K562 (cell line): ENCODE measurements around the gene TMEM135.

ENCODE experiments used
- CTCF ChIP-seq, 3 experiments: IDR thresholded peaks in 2 of 3; conservative IDR thresholded peaks in 1 of 3; 2 replicates each; pipeline ENCODE4 v1.5.1; 2011 to 2012; ENCODE audit warnings: low read length in 3 of 3, mild to moderate bottlenecking in 3 of 3, control low read depth in 2 of 3, improper control_type of control experiment in 1 of 3, inconsistent platforms in 1 of 3, low read depth in 1 of 3, mixed read lengths in 1 of 3, moderate library complexity in 1 of 3; ENCODE audit not compliant: insufficient read depth in 2 of 3
- ELF2 ChIP-seq: fragments of 250-450 bp; sonication (Bioruptor Pico); IDR thresholded peaks from 2 replicates; pipeline ENCODE4 v1.5.0; 2021; ENCODE audit warnings: mild to moderate bottlenecking
- KLF16 ChIP-seq: IDR thresholded peaks from 2 replicates; pipeline ENCODE4 v1.6.1; 2016; ENCODE audit warnings: antibody characterized with exemption
- PHB2 ChIP-seq: fragments of 450-650 bp; IDR thresholded peaks from 2 replicates; pipeline ENCODE4 v1.6.1; 2017; ENCODE audit warnings: low read depth
- TF ChIP-seq, protein P1 (sequence below): sonication (generic); formaldehyde crosslinking; IDR thresholded peaks from 2 replicates; pipeline ENCODE4 v1.8.1; 2023; ENCODE audit warnings: mild to moderate bottlenecking, missing genetic modification reagents

GRCh38 chr11:87301785-87302540, 264.2 kb downstream of the TMEM135 start:
- no peak for TF ChIP-seq CTCF (IDR thresholded peaks at IDR 0.05 in 2 of 3, conservative IDR thresholded peaks at IDR 0.05 in 1 of 3; ENCODE audit: insufficient read depth in 2 of 3, low read depth in 1 of 3, low read length in 3 of 3)
- TF ChIP-seq, protein P1, sequence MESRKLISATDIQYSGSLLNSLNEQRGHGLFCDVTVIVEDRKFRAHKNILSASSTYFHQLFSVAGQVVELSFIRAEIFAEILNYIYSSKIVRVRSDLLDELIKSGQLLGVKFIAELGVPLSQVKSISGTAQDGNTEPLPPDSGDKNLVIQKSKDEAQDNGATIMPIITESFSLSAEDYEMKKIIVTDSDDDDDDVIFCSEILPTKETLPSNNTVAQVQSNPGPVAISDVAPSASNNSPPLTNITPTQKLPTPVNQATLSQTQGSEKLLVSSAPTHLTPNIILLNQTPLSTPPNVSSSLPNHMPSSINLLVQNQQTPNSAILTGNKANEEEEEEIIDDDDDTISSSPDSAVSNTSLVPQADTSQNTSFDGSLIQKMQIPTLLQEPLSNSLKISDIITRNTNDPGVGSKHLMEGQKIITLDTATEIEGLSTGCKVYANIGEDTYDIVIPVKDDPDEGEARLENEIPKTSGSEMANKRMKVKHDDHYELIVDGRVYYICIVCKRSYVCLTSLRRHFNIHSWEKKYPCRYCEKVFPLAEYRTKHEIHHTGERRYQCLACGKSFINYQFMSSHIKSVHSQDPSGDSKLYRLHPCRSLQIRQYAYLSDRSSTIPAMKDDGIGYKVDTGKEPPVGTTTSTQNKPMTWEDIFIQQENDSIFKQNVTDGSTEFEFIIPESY (CRISPR knock-in tag), result no peak
- TF ChIP-seq PHB2, result no peak
- no peak for TF ChIP-seq KLF16
- no peak for TF ChIP-seq ELF2 (CRISPR knock-in tag)
